AG04450 (cell line): Measurements from ENCODE around the gene MAPKAP1. TPM values are rescaled to one million over a fixed set of nuclear protein-coding genes. Genes with fewer than 3 reads are reported as not detected.

ENCODE experiments used
- CTCF ChIA-PET: fragments of 300-600, 350-600 bp; formaldehyde crosslinking; extraction: SDS; loops from one replicate; lab custom pipeline; 2022; ENCODE audit warnings: antibody characterized with exemption, inconsistent platforms; lab: Charles Lee
- POLR2A ChIA-PET: fragments of 350-600 bp; formaldehyde crosslinking; extraction: SDS; loops from one replicate; lab custom pipeline; 2021; ENCODE audit warnings: antibody characterized with exemption, inconsistent platforms; lab: Yijun Ruan, JAX
- DNase-seq: peaks from one replicate; pipeline ENCODE4 v3.0.0-alpha.2; 2011; ENCODE audit warnings: low read depth, low spot score
- H3K27ac ChIP-seq: one replicate; pipeline ENCODE4 v1.5.1; 2012; ENCODE audit warnings: low read depth, low read length, control low read depth
- H3K27me3 ChIP-seq: one replicate; pipeline ENCODE4 v1.6.0; 2012; ENCODE audit warnings: low read length; ENCODE audit not compliant: control insufficient read depth, insufficient read depth
- H3K4me3 ChIP-seq: 2 replicates; pipeline ENCODE4 v1.5.1; 2011; ENCODE audit warnings: mild to moderate bottlenecking, low read depth, low read length, control low read depth
- H3K9me3 ChIP-seq: 2 replicates; pipeline ENCODE4 v1.5.1; 2012; ENCODE audit warnings: low read length; ENCODE audit not compliant: control insufficient read depth, insufficient read depth
- polyA plus RNA-seq: library from polyadenylated mRNA; depleted of rRNA; stranded (reverse); fragments of >200 nt; gene quantifications from 2 replicates; pipeline ENCODE4 v1.2.3, GENCODE V29; 2011
- TF ChIP-seq, protein P1 (sequence below): IDR thresholded peaks from 2 replicates; pipeline ENCODE4 v1.5.1; 2011; ENCODE audit warnings: low read depth, low read length, control low read depth, inconsistent platforms

Gene MAPKAP1
- polyA plus RNA-seq, 1 experiment: 140 TPM

DNA sequence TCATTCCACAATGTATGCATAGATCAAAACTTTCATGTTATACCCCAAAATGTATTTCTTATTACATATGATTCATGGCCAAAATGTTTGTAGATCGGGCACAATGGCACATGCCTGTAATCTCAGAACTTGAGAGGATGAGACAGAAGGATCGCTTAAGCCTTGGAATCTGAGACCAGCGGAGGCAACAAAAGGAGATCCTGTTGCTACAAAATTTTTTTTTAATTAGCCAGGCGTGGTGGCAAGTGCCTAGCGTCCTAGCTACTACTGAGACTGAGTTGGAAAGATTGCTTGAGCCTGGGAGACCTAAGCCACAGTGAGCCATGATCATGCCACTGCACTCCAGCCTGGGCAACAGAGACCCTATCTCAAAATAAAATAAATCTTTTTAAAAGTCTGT is 89.9 kb downstream of the MAPKAP1 start:
- H3K27me3 ChIP-seq: no peaks in the 10 kb centered on the region
- POLR2A ChIA-PET: no interaction called here
- DNase-seq: no peak
- no peaks in the 10 kb centered on the region for H3K9me3 ChIP-seq
- TF ChIP-seq, protein P1, sequence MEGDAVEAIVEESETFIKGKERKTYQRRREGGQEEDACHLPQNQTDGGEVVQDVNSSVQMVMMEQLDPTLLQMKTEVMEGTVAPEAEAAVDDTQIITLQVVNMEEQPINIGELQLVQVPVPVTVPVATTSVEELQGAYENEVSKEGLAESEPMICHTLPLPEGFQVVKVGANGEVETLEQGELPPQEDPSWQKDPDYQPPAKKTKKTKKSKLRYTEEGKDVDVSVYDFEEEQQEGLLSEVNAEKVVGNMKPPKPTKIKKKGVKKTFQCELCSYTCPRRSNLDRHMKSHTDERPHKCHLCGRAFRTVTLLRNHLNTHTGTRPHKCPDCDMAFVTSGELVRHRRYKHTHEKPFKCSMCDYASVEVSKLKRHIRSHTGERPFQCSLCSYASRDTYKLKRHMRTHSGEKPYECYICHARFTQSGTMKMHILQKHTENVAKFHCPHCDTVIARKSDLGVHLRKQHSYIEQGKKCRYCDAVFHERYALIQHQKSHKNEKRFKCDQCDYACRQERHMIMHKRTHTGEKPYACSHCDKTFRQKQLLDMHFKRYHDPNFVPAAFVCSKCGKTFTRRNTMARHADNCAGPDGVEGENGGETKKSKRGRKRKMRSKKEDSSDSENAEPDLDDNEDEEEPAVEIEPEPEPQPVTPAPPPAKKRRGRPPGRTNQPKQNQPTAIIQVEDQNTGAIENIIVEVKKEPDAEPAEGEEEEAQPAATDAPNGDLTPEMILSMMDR: no peak
- CTCF ChIA-PET: no interaction called here
- no peak overlapping the region for H3K27ac ChIP-seq
- H3K4me3 ChIP-seq: no peak overlapping the region

DNA sequence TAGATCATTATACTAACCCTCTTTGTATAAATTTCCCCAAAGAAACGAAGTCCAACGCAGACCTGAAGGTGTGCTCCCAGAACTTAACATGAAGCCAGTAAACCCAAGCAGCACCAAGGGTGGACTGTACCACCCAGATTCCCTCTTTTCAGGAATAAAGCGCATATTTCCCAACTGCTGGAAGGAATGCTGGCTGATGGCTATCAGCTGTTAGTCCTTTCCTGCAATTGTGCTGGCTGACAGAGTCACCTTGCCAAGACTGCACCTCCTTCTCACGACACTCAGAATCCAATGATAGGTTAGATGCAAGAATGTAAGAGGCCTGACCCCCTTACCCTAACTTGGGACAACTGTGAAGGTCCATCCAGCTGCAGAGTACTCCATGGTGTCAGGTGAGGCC is 93.9 kb downstream of the MAPKAP1 start:
- no peak for DNase-seq
- H3K4me3 ChIP-seq: no peak overlapping the region
- POLR2A ChIA-PET: no interaction called here
- CTCF ChIA-PET: no interaction called here
- no peaks in the 10 kb centered on the region for H3K27me3 ChIP-seq
- TF ChIP-seq, protein P1: no peak
- H3K9me3 ChIP-seq: no peaks in the 10 kb centered on the region
- H3K27ac ChIP-seq: no peak overlapping the region

DNA sequence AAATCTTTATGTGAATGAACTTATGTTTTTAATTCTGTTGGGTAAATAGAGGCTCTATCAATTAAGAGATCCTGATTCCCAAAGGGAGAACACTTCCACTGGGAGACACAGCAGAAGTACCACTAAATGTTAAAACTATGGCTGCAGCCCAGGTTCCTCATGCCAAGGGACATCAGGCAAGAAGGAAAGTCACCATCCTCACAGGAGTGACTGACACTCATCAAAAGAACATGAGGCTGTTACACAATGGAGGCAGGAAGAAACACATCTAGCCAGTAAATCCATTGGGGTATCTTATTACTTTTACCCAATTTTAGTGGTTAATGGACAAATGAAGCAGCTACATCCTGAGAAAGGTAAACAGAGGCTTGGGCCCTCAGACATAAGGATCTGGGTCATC is 94.4 kb downstream of the MAPKAP1 start:
- ChIA-PET CTCF (no interaction called here), POLR2A (no interaction called here)
- Histone ChIP-seq H3K27me3 (no peaks in the 10 kb centered on the region), H3K9me3 (no peaks in the 10 kb centered on the region), H3K4me3 (no peak overlapping the region), H3K27ac (no peak overlapping the region)
- DNase-seq: no peak
- TF ChIP-seq, protein P1: no peak

DNA sequence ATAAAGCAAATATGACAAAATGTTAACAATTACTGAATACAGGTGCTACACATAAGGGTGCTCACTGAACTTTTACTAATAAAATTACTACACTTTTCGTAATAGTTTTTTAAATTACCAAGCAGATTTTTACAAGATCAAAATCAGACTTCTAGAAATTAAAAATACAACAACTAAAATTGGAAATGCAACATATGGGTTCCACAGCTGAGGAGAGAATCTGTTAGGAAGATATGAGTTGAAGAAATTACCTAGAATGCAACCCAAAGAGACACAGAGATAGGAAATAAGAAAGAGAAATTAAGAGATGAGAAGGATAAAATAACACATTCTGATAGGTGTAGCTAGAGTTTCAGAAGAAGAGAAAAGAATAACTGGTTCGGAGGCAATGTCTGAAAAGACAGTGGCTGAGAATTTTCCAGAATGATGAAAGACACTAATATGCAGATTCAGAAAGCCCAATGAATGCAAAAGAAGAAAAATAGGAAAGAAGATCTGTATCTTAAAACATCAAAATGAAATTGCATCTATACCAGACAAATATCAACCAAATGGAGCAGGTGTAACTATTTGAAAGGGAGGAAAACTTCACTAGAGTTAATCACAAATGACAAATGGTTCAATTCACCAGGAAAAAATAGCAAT is 95.8 kb downstream of the MAPKAP1 start:
- ChIA-PET POLR2A (no interaction called here), CTCF (no interaction called here)
- TF ChIP-seq, protein P1: no peak
- H3K27me3 ChIP-seq: no peaks in the 10 kb centered on the region
- DNase-seq: no peak
- H3K27ac ChIP-seq: no peak overlapping the region
- no peaks in the 10 kb centered on the region for H3K9me3 ChIP-seq
- H3K4me3 ChIP-seq: no peak overlapping the region

DNA sequence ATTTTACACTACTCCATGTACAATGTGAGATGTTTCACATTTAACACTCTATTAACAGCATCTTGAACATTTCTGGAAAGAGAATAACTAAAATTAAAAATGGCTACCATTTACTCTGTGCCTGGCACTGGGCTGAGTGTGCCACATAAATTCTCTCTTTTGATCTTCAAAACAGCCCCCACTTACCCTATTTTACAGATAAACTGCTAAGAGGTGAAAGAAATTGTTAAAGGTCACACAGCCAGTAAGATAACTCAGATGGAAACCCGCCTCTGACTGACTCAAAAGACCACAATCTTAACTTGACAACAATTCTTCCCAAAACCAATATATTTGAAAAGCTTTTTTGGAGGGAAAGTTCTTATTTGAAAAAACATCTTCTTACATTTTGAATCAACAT is 97.3 kb downstream of the MAPKAP1 start:
- Histone ChIP-seq H3K27ac (no peak overlapping the region), H3K4me3 (no peak overlapping the region), H3K9me3 (no peaks in the 10 kb centered on the region), H3K27me3 (no peaks in the 10 kb centered on the region)
- POLR2A ChIA-PET: no interaction called here
- no peak for DNase-seq
- CTCF ChIA-PET: interaction anchor here (1.3 kb wide), 1 partner anchor 51 kb away, joined by 4 read pairs; no protein-coding TSS in a partner anchor
- TF ChIP-seq, protein P1: no peak
